Measurements from ENCODE around the gene JAZF1. TPM values are rescaled to one million over a fixed set of nuclear protein-coding genes. Genes with fewer than 3 reads are reported as not detected.

JAZF1 gene
- total RNA-seq, 1 experiment from 2014 or later: 0.95 TPM

DNA sequence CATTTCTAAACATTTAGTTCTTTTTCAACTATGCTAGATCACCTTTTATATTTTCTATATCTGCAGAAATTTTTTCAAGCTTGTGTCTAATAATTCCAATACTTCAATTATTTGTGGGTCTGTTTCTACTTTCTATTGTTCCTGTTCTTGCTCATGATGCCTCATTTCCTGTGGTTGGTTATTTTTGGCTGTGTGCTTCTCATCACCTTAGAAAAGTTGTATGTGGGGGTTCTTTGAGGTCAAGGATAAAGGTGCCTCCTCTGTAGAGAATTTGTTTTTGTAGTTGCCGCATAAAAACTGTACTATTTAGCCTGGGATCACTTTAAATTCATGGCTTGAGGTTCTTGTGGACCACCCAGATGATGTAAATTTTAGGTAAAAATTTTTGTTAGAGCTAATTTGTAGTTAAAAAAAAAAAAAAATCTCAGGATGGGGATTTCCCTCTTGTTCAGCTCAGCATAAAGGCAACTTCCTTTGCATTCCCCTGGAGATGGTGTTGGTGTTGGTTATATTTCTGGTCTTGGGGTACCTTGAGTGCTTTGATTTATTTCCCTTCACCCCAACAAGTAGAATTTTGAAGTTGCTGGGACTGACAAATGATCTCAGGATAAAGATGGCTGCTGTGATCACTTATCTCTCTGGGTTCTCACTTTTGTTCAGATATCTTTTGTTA, 27.0 kb upstream of the JAZF1 start:
- Mint-ChIP-seq H3K9me3 (ENCODE audit: unreplicated experiment) (no peaks in the 10 kb centered on the region), H3K36me3 (ENCODE audit: insufficient read depth, unreplicated experiment) (no peaks in the 10 kb centered on the region), H3K4me3 (ENCODE audit: unreplicated experiment) (no peak overlapping the region), H3K27me3 (ENCODE audit: insufficient read depth, unreplicated experiment) (peaks cover 15% of the 10 kb centered on the region), H3K4me1 (ENCODE audit: low read depth, unreplicated experiment) (no peaks in the 10 kb centered on the region), H3K27ac (ENCODE audit: unreplicated experiment) (no peak overlapping the region)
- Histone ChIP-seq H3K9me3 (no peaks in the 10 kb centered on the region), H3K27me3 (replicated peaks; ENCODE audit: control insufficient read depth, insufficient read depth, low read length) (no peaks in the 10 kb centered on the region), H3K4me1 (no peaks in the 10 kb centered on the region), H3K4me3 (ENCODE audit: low read depth, low read length) (no peak overlapping the region), H3K36me3 (ENCODE audit: control insufficient read depth, insufficient read depth, low read length) (no peaks in the 10 kb centered on the region)
- BruUV-seq (replicated peaks): no TSS peak
- no peak for DNase-seq
- POLR2A ChIA-PET: no interaction called here
- CTCF ChIA-PET: no interaction called here
- TF ChIP-seq, protein P1, sequence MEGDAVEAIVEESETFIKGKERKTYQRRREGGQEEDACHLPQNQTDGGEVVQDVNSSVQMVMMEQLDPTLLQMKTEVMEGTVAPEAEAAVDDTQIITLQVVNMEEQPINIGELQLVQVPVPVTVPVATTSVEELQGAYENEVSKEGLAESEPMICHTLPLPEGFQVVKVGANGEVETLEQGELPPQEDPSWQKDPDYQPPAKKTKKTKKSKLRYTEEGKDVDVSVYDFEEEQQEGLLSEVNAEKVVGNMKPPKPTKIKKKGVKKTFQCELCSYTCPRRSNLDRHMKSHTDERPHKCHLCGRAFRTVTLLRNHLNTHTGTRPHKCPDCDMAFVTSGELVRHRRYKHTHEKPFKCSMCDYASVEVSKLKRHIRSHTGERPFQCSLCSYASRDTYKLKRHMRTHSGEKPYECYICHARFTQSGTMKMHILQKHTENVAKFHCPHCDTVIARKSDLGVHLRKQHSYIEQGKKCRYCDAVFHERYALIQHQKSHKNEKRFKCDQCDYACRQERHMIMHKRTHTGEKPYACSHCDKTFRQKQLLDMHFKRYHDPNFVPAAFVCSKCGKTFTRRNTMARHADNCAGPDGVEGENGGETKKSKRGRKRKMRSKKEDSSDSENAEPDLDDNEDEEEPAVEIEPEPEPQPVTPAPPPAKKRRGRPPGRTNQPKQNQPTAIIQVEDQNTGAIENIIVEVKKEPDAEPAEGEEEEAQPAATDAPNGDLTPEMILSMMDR (IDR thresholded peaks at IDR 0.05; ENCODE audit: insufficient read depth in 1 of 2, low read depth in 1 of 2, low read length in 1 of 2, severe bottlenecking in 1 of 2, unreplicated experiment in 1 of 2): no peak
- intact Hi-C loops (cut with micrococcal nuclease; ENCODE audit: unreplicated experiment): no loop called here

DNA sequence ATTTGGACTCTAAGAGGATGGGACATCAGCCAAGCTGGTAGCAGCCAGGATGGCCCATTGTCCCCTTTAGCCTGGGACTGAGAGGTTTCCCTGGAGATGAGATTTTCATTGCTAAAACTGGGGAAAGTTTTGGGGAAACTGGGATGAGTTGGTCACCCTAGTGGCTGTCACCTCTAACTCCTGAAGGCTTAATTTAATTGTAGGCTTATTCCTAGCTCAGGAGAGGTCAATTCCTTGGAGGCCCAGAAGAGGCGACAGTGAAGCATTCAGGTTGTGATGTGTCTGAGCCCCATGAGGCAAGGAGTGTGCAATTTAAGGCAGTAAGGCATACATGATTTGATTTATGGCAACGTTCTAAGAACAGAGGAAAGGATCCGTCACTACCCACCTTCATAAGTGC, 24.9 kb upstream of the JAZF1 start:
- BruUV-seq (replicated peaks): no TSS peak
- H3K9me3 ChIP-seq: no peaks in the 10 kb centered on the region
- Mint-ChIP-seq H3K9me3 (ENCODE audit: unreplicated experiment) (no peaks in the 10 kb centered on the region), H3K36me3 (ENCODE audit: insufficient read depth, unreplicated experiment) (no peaks in the 10 kb centered on the region), H3K4me1 (ENCODE audit: low read depth, unreplicated experiment) (no peaks in the 10 kb centered on the region), H3K27ac (ENCODE audit: unreplicated experiment) (no peak overlapping the region), H3K4me3 (ENCODE audit: unreplicated experiment) (no peak overlapping the region), H3K27me3 (ENCODE audit: insufficient read depth, unreplicated experiment) (peaks cover 20% of the 10 kb centered on the region)
- TF ChIP-seq, protein P1 (IDR thresholded peaks at IDR 0.05; ENCODE audit: insufficient read depth in 1 of 2, low read depth in 1 of 2, low read length in 1 of 2, severe bottlenecking in 1 of 2, unreplicated experiment in 1 of 2): no peak
- POLR2A ChIA-PET: no interaction called here
- H3K27me3 ChIP-seq (replicated peaks; ENCODE audit: control insufficient read depth, insufficient read depth, low read length): no peaks in the 10 kb centered on the region
- intact Hi-C loops (cut with micrococcal nuclease; ENCODE audit: unreplicated experiment): no loop called here
- H3K36me3 ChIP-seq (ENCODE audit: control insufficient read depth, insufficient read depth, low read length): no peaks in the 10 kb centered on the region
- CTCF ChIA-PET: no interaction called here
- H3K4me3 ChIP-seq (ENCODE audit: low read depth, low read length): no peak overlapping the region
- no peaks in the 10 kb centered on the region for H3K4me1 ChIP-seq
- DNase-seq: no peak

- H3K9me3 Mint-ChIP-seq (ENCODE audit: unreplicated experiment): no peaks in the 10 kb centered on the region
- intact Hi-C loops (cut with micrococcal nuclease; ENCODE audit: unreplicated experiment): no loop called here
- no peaks in the 10 kb centered on the region for H3K4me1 Mint-ChIP-seq (ENCODE audit: low read depth, unreplicated experiment)
- peaks cover 27% of the 10 kb centered on the region for H3K27me3 Mint-ChIP-seq (ENCODE audit: insufficient read depth, unreplicated experiment)
- TF ChIP-seq, protein P1 (IDR thresholded peaks at IDR 0.05; ENCODE audit: insufficient read depth in 1 of 2, low read depth in 1 of 2, low read length in 1 of 2, severe bottlenecking in 1 of 2, unreplicated experiment in 1 of 2): no peak
- no peaks in the 10 kb centered on the region for H3K36me3 Mint-ChIP-seq (ENCODE audit: insufficient read depth, unreplicated experiment)
- H3K4me3 ChIP-seq (ENCODE audit: low read depth, low read length): no peak overlapping the region
- no TSS peak for BruUV-seq (replicated peaks)
- no peaks in the 10 kb centered on the region for H3K36me3 ChIP-seq (ENCODE audit: control insufficient read depth, insufficient read depth, low read length)
- H3K9me3 ChIP-seq: no peaks in the 10 kb centered on the region
- ChIA-PET CTCF (no interaction called here), POLR2A (no interaction called here)
- H3K4me1 ChIP-seq: no peaks in the 10 kb centered on the region
- no peak overlapping the region for H3K4me3 Mint-ChIP-seq (ENCODE audit: unreplicated experiment)
- H3K27me3 ChIP-seq (replicated peaks; ENCODE audit: control insufficient read depth, insufficient read depth, low read length): no peaks in the 10 kb centered on the region
- no peak overlapping the region for H3K27ac Mint-ChIP-seq (ENCODE audit: unreplicated experiment)
- DNase-seq: no peak
Observed at GRCh38 chr7:28203508-28204240, 23.1 kb upstream of the JAZF1 start.
